Neural crest cell (in vitro differentiated cells): ENCODE data around the gene IP6K3. TPM values are rescaled to one million over a fixed set of nuclear protein-coding genes. Genes with fewer than 3 reads are reported as not detected.

ENCODE experiments used
- DNase-seq: peaks from one replicate; pipeline ENCODE4 v3.0.0; 2021; ENCODE audit warnings: low read depth, mixed read lengths, low spot score
- H3K27ac Mint-ChIP-seq: one replicate; pipeline ENCODE4 v1.8.0; 2021; ENCODE audit warnings: mild to moderate bottlenecking, mixed read lengths; ENCODE audit not compliant: unreplicated experiment
- H3K27me3 Mint-ChIP-seq: 2 replicates; pipeline ENCODE4 v1.8.0; 2021; ENCODE audit warnings: low read depth, mild to moderate bottlenecking, mixed read lengths
- H3K36me3 Mint-ChIP-seq: 2 replicates; pipeline ENCODE4 v1.8.0; 2021; ENCODE audit warnings: low read depth, mild to moderate bottlenecking, mixed read lengths
- H3K4me1 Mint-ChIP-seq: 2 replicates; pipeline ENCODE4 v1.8.0; 2021; ENCODE audit warnings: mixed read lengths
- H3K4me3 Mint-ChIP-seq: one replicate; pipeline ENCODE4 v1.8.0; 2021; ENCODE audit warnings: mild to moderate bottlenecking, mixed read lengths
- H3K9me3 Mint-ChIP-seq: 2 replicates; pipeline ENCODE4 v1.8.0; 2021; ENCODE audit warnings: mixed read lengths
- CTCF ChIP-seq: fragments of 200-600 bp; sonication (generic); conservative IDR thresholded peaks from 2 replicates; pipeline ENCODE4 v1.5.0; 2021; ENCODE audit warnings: antibody characterized with exemption, mild to moderate bottlenecking
- total RNA-seq: library from RNA; stranded (reverse); gene quantifications from 2 replicates; pipeline ENCODE4 v1.2.1, GENCODE V29; 2021

IP6K3 gene
- total RNA-seq, 1 donor from 2014 or later, result 0.72 TPM

- no peak overlapping the region for H3K27ac Mint-ChIP-seq
- H3K27me3 Mint-ChIP-seq, result peaks cover 3% of the 10 kb centered on the region
- peaks cover 19% of the 10 kb centered on the region for H3K36me3 Mint-ChIP-seq
- no peak for DNase-seq
- H3K4me1 Mint-ChIP-seq, result peaks cover 33% of the 10 kb centered on the region
- peaks cover 4% of the 10 kb centered on the region for H3K9me3 Mint-ChIP-seq
- no peak overlapping the region for H3K4me3 Mint-ChIP-seq
- no peak for TF ChIP-seq CTCF
Observed at GRCh38 chr6:33708516-33709204, 38.0 kb downstream of the IP6K3 start.

- Mint-ChIP-seq H3K9me3 (peaks cover 4% of the 10 kb centered on the region), H3K27me3 (peaks cover 3% of the 10 kb centered on the region), H3K4me3 (peak overlapping the region; percentile 5), H3K4me1 (peaks cover 37% of the 10 kb centered on the region), H3K27ac (peak overlapping the region; percentile 39), H3K36me3 (peaks cover 19% of the 10 kb centered on the region)
- DNase-seq, result no peak
- TF ChIP-seq CTCF, result no peak
Observed at GRCh38 chr6:33707771-33708170, 38.9 kb downstream of the IP6K3 start.

- peaks cover 38% of the 10 kb centered on the region for H3K4me1 Mint-ChIP-seq
Observed at GRCh38 chr6:33705955-33706725, 40.6 kb downstream of the IP6K3 start.

GRCh38 chr6:33705268-33705885, 41.3 kb downstream of the IP6K3 start:
- no peak for DNase-seq
- no peak overlapping the region for H3K27ac Mint-ChIP-seq
- H3K4me1 Mint-ChIP-seq, result peaks cover 33% of the 10 kb centered on the region
- TF ChIP-seq CTCF, result no peak
- H3K9me3 Mint-ChIP-seq, result no peaks in the 10 kb centered on the region
- no peaks in the 10 kb centered on the region for H3K27me3 Mint-ChIP-seq
- peaks cover 14% of the 10 kb centered on the region for H3K36me3 Mint-ChIP-seq
- no peak overlapping the region for H3K4me3 Mint-ChIP-seq

More at GRCh38 chr6:33705955-33706725, 40.6 kb downstream of the IP6K3 start:
- no peak for DNase-seq
- H3K9me3 Mint-ChIP-seq, result no peaks in the 10 kb centered on the region
- H3K4me3 Mint-ChIP-seq, result peak overlapping the region; percentile 64
- no peaks in the 10 kb centered on the region for H3K27me3 Mint-ChIP-seq
- no peak overlapping the region for H3K27ac Mint-ChIP-seq
- peaks cover 17% of the 10 kb centered on the region for H3K36me3 Mint-ChIP-seq
- no peak for TF ChIP-seq CTCF

GRCh38 chr6:33704215-33705066, 42.3 kb downstream of the IP6K3 start:
- no peaks in the 10 kb centered on the region for H3K27me3 Mint-ChIP-seq
- peaks cover 28% of the 10 kb centered on the region for H3K4me1 Mint-ChIP-seq
- H3K9me3 Mint-ChIP-seq, result no peaks in the 10 kb centered on the region
- TF ChIP-seq CTCF, result no peak
- H3K27ac Mint-ChIP-seq, result peak overlapping the region; percentile 79
- peaks cover 7% of the 10 kb centered on the region for H3K36me3 Mint-ChIP-seq
- H3K4me3 Mint-ChIP-seq, result no peak overlapping the region
- DNase-seq, result no peak
